Stimulated activated CD4-positive, alpha-beta T cell treated with anti-CD3 and anti-CD28 coated beads, Interleukin-1b, Interleukin-23, amount 100 ng/mL, for 4 hours (primary cell): ENCODE measurements around the gene ULBP2.
"Not testable (repeated sequence)": the region's sequence is repeated elsewhere in the genome, so short reads cannot be mapped to it uniquely, and the experiment has no call there.

Experiments
- DNase-seq, 2 donors: peaks; one replicate each; pipeline ENCODE4 v3.0.0-alpha.2; 2020; ENCODE audit warnings: low read depth in 2 of 2

Gene ULBP2

GRCh38 chr6:149951096-149951495 lies 9.3 kb downstream of the ULBP2 start:
- no peak for DNase-seq

DNA sequence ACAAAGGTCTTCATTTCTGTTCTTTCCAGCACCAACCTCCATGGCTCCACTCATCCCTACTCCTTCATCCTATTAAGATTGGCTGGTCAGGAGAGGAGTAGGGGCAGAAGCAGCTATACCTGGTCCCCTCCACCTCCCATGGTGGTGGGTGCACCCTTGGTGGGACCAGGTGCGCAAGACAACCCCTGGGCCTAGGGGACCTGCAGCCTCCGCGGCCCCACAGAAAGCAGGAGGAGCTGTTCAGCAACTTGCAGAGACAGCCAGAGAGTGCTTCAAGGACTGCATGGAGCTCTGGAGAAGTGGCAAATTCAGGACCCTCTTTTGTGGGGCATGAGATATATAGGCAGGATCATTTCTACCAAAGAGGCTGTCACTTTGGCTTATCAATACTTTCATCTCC lies 9.8 kb downstream of the ULBP2 start:
- no peak for DNase-seq

GRCh38 chr6:149953390-149953789 lies 11.6 kb downstream of the ULBP2 start:
- not testable (repeated sequence) for DNase-seq

- not testable (repeated sequence) for DNase-seq
These were observed 12.1 kb downstream of the ULBP2 start for GRCh38 chr6:149953934-149954327.

DNA sequence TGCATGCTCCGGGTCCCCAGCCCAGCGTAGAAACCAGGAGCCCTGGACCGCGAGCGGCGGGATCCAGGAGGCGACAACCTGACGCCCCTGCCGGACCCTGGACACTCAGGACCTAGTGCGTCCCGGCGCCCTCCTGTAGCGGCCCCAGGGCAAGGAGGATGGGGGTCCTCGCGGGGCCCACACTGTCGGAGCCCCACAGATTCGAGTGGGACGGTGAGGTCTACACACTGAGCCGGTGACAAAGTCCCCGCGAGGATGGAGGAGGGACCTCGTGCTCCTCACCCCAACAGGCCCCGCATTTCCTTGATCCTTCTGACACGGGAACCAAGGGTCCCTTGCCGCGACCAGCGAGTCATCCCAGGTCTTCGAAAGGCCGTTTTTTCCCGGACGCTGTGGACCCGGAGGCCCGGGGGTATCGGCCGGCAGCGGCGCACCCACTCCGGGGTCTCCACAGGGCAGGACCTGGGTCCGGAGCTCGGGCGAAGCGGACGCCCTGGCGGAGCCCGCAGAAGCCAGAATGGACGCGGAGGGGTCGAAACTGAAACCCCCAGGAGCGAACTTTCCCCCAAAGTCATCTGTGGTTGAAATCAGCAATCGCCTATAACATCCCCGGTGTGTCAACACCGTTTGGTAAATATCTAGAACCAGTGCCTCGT lies 12.6 kb downstream of the ULBP2 start:
- DNase-seq, result not testable (repeated sequence)

DNA sequence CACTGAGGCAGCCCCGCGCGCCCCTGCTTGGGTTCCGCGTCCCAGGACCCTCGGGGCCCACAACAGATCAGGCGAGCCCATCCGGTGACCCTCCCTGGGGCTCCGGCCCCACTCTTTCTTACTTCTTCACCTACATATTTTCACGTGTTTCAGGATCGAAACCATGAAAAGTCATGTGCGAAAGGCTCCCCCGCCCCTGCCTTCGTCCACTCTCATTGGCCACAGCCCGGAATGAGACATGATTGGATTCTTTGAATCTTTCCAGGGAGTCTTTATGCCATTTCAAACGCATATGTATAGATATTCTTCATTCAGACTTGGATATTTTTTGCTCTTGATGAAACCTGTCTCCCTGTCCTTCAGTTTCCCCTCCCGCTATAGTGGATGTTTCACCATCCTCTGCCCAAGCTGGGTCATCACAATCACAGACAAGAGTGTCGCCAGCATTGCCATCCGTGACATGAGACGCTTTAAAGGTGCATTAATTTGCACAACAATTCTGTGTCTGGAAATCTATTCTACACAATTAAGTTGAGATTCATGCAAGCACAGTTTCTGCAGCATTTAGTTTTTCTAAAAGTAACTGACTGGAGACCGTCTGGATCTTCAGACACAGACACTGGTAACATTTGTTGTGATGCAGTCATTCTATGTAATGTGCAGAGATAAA lies 13.3 kb downstream of the ULBP2 start:
- DNase-seq, result not testable (repeated sequence)

DNA sequence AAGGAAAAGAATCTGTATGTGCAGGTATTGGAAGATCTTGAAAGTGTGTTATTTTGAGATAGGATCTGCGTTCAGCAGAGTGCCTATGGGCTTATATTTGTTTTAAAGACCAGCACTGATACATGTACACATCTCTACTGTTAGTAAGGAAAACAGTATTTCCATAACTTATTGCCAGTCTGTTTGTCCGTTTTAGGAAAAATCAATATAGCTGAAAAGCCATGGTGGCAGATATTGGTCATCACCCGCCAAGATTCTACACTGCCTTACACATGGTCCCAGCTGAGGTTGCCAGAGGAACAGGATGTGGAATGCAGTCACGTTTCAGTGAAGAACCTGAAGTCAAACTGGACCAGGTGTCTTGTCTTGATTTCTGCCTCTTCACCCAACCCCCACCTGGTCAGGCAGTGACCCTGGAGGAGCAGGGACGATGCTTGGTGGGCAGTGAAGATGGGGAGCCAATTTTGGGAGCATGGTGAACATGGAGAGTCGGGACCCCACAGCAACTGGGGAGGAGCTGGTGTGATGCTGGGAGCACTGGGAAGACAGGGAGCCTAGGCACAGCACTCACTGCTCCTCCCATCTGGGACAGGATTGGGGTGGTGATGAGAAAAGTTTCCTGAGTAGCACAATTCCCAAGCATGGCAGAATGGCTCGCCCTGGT lies 14.0 kb downstream of the ULBP2 start:
- DNase-seq, result not testable (repeated sequence)

- not testable (repeated sequence) for DNase-seq
These were observed 16.3 kb downstream of the ULBP2 start for GRCh38 chr6:149958124-149958523.

GRCh38 chr6:149959806-149960205 lies 18.0 kb downstream of the ULBP2 start:
- DNase-seq, result not testable (repeated sequence)

DNA sequence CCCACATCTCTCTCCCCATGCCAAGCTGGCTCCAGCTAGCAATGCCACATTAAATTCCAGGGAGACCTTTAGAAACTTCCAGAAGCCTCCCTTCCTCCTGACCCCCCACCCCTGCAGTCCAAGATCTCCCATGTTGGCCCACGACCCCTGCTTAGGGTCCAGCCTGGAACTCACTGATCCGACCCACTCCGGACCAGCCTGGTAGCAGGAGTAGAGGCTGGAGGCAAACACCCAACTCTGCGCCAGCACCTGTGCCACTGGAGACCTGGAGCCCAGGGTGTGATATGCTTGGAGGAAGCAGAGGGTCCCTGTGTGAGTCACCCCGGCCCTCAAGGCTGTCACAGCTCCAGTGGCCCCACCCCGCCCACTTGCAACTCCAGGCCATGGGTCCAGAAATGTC lies 18.7 kb downstream of the ULBP2 start:
- DNase-seq, result no peak

GRCh38 chr6:149961728-149962425 lies 20.1 kb downstream of the ULBP2 start:
- DNase-seq, result no peak

- DNase-seq, result no peak
These were observed 20.8 kb downstream of the ULBP2 start for GRCh38 chr6:149962461-149963211.

DNA sequence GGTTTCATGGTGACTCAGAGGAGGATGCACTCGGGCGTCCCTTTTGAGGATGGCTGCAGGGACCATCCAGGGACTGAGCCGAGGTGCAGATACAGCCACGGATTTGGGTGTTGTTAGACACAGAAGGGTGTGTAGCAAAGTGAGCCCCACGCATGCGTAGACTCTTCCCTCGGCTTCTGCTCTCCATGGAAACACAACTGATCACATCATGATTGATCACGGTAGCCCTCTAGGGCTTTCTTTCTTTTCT lies 21.3 kb downstream of the ULBP2 start:
- peak in 1 of 2 donors; percentile 23 for DNase-seq

DNA sequence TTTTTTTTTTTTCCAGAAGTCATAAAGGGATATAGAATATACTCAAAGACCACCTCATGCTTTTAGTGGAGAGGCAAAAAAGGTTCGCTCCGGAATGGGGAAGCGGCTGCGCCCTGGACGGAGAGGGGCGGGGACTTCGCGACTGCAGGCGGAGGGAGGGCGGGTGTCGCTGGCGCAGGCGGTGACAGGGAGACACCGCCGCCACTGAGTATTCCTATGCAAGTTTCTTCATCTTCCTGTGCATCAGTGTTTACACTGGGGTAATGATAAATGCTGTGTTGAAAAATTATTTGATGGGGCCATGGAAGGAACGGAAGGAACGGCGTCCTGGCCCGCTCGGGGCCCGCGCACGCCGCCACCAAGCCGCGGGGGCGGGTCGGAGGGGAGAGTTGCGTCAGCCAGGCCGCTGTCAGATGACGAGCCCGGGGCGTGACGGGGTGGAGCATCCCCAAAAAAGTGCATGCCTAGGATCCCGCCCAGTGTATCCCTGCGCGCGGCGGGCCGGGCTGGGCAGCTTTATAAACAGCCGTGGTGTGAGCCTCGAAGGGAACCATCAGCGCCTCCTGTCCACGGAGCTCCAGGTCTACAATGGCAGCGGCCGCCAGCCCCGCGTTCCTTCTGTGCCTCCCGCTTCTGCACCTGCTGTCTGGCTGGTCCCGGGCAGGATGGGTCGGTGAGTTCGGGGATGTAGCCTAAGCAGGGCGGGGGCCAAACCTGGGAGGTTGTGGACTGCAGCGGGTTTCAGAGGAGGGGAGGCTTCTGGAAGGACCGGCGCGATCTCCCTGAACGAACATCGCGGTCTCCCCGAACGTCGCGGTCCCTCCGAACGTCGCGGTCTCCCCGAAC lies 21.9 kb downstream of the ULBP2 start, which contains the start of gene ULBP1:
ULBP1 (plus strand) TSS at position 482 of the 846 bp plus-strand sequence; CDS start at position 589, 107 bp downstream.
- DNase-seq, result peak; percentile 60 to 76

DNA sequence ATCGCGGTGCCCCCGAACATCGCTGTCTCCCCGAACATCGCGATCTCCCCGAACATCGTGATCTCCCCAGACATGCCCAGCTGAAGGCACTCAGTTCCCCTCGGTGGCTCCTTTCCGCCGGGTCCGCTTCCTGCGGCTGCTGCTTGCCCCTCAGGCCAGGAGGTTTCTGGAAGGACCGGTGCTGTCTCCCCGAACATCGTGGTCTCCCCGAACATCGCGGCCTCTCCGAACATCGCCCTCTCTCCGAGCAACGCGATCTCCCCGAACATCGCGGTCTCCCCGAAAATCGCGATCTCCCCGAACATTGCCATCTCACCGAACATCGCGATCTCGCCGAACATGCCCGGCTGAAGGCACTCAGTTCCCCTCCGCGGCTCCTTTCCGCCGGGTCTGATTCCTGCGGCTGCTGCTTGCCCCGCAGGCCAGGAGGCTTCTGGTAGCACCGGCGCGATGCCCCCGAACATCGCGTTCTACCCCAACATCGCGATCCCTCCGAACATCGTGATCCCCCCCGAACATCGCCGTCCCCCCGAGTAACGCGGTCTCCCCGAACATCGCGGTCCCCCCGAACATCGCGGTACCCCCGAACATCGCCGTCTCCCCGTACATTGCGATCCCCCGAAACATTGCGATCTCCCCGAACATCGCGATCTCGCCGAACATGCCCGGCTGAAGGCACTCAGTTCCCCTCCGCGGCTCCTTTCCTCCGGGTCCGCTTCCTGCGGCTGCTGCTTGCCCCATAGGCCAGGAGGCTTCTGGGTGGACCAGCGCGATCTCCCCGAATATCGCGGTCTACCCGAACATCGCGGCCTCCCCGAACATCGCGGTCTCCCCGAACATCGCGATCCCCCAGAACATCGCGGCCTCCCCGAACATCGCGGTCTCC lies 22.7 kb downstream of the ULBP2 start:
- DNase-seq, result peak in 1 of 2 donors; percentile 24

GRCh38 chr6:149965194-149966020 lies 23.6 kb downstream of the ULBP2 start:
- DNase-seq, result no peak

GRCh38 chr6:149966319-149966718 lies 24.5 kb downstream of the ULBP2 start:
- DNase-seq, result not testable (repeated sequence)

- DNase-seq, result no peak
These were observed 25.8 kb downstream of the ULBP2 start for GRCh38 chr6:149967591-149967990.

GRCh38 chr6:149967999-149968398 lies 26.2 kb downstream of the ULBP2 start:
- DNase-seq, result not testable (repeated sequence)
